HepG2 (cell line): ENCODE results near the gene BCAS3. TPM values are rescaled to one million over a fixed set of nuclear protein-coding genes. Genes with fewer than 3 reads are reported as not detected.

Experiments used
- BRD4 ChIP-seq: sonication (generic); formaldehyde crosslinking; IDR thresholded peaks from 2 replicates; pipeline ENCODE4 v1.4.0; 2020; ENCODE audit warnings: missing genetic modification reagents
- DR1 ChIP-seq: sonication (generic); formaldehyde crosslinking; IDR thresholded peaks from 2 replicates; pipeline ENCODE4 v1.8.0; 2021; ENCODE audit warnings: mild to moderate bottlenecking, missing genetic modification reagents, inconsistent platforms
- FOSL2 ChIP-seq: sonication (generic); formaldehyde crosslinking; IDR thresholded peaks from 2 replicates; pipeline ENCODE4 v1.4.0; 2020; ENCODE audit warnings: missing genetic modification reagents
- HNRNPL ChIP-seq: fragments of 200-400 bp; formaldehyde crosslinking; IDR thresholded peaks from 2 replicates; pipeline ENCODE4 v1.6.1; 2017; ENCODE audit warnings: mild to moderate bottlenecking, low read depth, low read length
- NCOA1 ChIP-seq: sonication (generic); formaldehyde crosslinking; IDR thresholded peaks from 2 replicates; pipeline ENCODE4 v1.9.0; 2021; ENCODE audit warnings: missing genetic modification reagents
- NFE2 ChIP-seq: sonication (generic); formaldehyde crosslinking; IDR thresholded peaks from 2 replicates; pipeline ENCODE4 v1.4.0; 2020; ENCODE audit warnings: missing genetic modification reagents
- PHF20 ChIP-seq: sonication (generic); formaldehyde crosslinking; IDR thresholded peaks from 2 replicates; pipeline ENCODE4 v1.5.0; 2020; ENCODE audit warnings: mild to moderate bottlenecking, missing genetic modification reagents
- RBM39 ChIP-seq: fragments of 200-400 bp; formaldehyde crosslinking; IDR thresholded peaks from one replicate; pipeline ENCODE4 v1.6.1; 2018; ENCODE audit warnings: antibody characterized with exemption, mild to moderate bottlenecking, low read depth, low read length; ENCODE audit not compliant: poor library complexity, severe bottlenecking
- REL ChIP-seq: sonication (generic); formaldehyde crosslinking; conservative IDR thresholded peaks from 2 replicates; pipeline ENCODE4 v1.8.0; 2022; ENCODE audit warnings: mild to moderate bottlenecking, missing genetic modification reagents, moderate library complexity
- SIX1 ChIP-seq: sonication (generic); formaldehyde crosslinking; IDR thresholded peaks from 2 replicates; pipeline ENCODE4 v1.4.0; 2020; ENCODE audit warnings: missing genetic modification reagents, borderline replicate concordance
- SP140L ChIP-seq: sonication (generic); formaldehyde crosslinking; IDR thresholded peaks from 2 replicates; pipeline ENCODE4 v1.4.0; 2020; ENCODE audit warnings: missing genetic modification reagents, borderline replicate concordance
- SYNCRIP ChIP-seq: fragments of 200-400 bp; formaldehyde crosslinking; IDR thresholded peaks from 2 replicates; pipeline ENCODE4 v1.6.1; 2018; ENCODE audit warnings: mild to moderate bottlenecking, low read depth, low read length; ENCODE audit not compliant: insufficient read depth
- TBP ChIP-seq: sonication (generic); formaldehyde crosslinking; IDR thresholded peaks from 2 replicates; pipeline ENCODE4 v1.5.0; 2020; ENCODE audit warnings: missing genetic modification reagents
- ZMYM4 ChIP-seq: sonication (generic); formaldehyde crosslinking; IDR thresholded peaks from 2 replicates; pipeline ENCODE4 v1.8.1; 2023; ENCODE audit warnings: mild to moderate bottlenecking, missing genetic modification reagents
- ZNF138 ChIP-seq: sonication (generic); formaldehyde crosslinking; IDR thresholded peaks from 2 replicates; pipeline ENCODE4 v1.5.0; 2020; ENCODE audit warnings: mild to moderate bottlenecking, low read depth, missing genetic modification reagents
- ZNF225 ChIP-seq: sonication (generic); formaldehyde crosslinking; IDR thresholded peaks from 2 replicates; pipeline ENCODE4 v1.4.0; 2020; ENCODE audit warnings: mild to moderate bottlenecking, missing genetic modification reagents
- ZNF605 ChIP-seq: sonication (generic); formaldehyde crosslinking; IDR thresholded peaks from 2 replicates; pipeline ENCODE4 v1.8.0; 2022; ENCODE audit warnings: mild to moderate bottlenecking, missing genetic modification reagents
- ZNF776 ChIP-seq: sonication (generic); formaldehyde crosslinking; IDR thresholded peaks from 2 replicates; pipeline ENCODE4 v1.4.0; 2020; ENCODE audit warnings: mild to moderate bottlenecking, missing genetic modification reagents
- ZNF878 ChIP-seq: sonication (generic); formaldehyde crosslinking; IDR thresholded peaks from 2 replicates; pipeline ENCODE4 v1.8.1; 2023; ENCODE audit warnings: mild to moderate bottlenecking, missing genetic modification reagents, moderate library complexity
- polyA plus RNA-seq, 8 experiments: library from polyadenylated mRNA; depleted of rRNA in 3 of 8; stranded (reverse) in 7 of 8; unstranded in 1 of 8; fragments of >200 nt; fragmentation: Illumina TruSeq in 4 of 8; extraction: Trizol in 4 of 8; gene quantifications; 2 replicates each; pipeline versions ENCODE4 v1.2.1 to v1.2.3, GENCODE V29; 2011 to 2016; ENCODE audit warnings: low read depth in 4 of 8, missing spikeins in 1 of 8, mixed read lengths in 1 of 8; ENCODE audit not compliant: insufficient read depth in 1 of 8
- total RNA-seq, 5 experiments: library from RNA; depleted of rRNA; stranded (reverse); fragments of >200 nt; fragmentation: Illumina TruSeq; extraction: Trizol; gene quantifications; 2 replicates each; pipeline ENCODE4 v1.2.3, GENCODE V29; 2016; ENCODE audit warnings: low read depth in 1 of 5
- TF ChIP-seq, protein P1 (sequence below): IDR thresholded peaks from 2 replicates; pipeline ENCODE4 v1.6.1; 2016; ENCODE audit warnings: missing compliant biosample characterization, missing genetic modification reagents, borderline replicate concordance
- TF ChIP-seq, protein P2 (sequence below): sonication (generic); formaldehyde crosslinking; IDR thresholded peaks from 2 replicates; pipeline ENCODE4 v1.5.0; 2020; ENCODE audit warnings: missing genetic modification reagents, mild to moderate bottlenecking, borderline replicate concordance
- TF ChIP-seq, protein P3 (sequence below): sonication (generic); formaldehyde crosslinking; IDR thresholded peaks from 2 replicates; pipeline ENCODE4 v1.5.0; 2020; ENCODE audit warnings: missing genetic modification reagents
- TF ChIP-seq, protein P4 (sequence below): sonication (generic); formaldehyde crosslinking; IDR thresholded peaks from 2 replicates; pipeline ENCODE4 v1.4.0; 2020; ENCODE audit warnings: mild to moderate bottlenecking, missing genetic modification reagents, borderline replicate concordance

The BCAS3 gene
- total and polyA plus RNA-seq, 2 of the 13 experiments (the other 11 are each of a cell fraction or from before 2014, with no cell fraction given), result 10.7 to 11.2 TPM

DNA sequence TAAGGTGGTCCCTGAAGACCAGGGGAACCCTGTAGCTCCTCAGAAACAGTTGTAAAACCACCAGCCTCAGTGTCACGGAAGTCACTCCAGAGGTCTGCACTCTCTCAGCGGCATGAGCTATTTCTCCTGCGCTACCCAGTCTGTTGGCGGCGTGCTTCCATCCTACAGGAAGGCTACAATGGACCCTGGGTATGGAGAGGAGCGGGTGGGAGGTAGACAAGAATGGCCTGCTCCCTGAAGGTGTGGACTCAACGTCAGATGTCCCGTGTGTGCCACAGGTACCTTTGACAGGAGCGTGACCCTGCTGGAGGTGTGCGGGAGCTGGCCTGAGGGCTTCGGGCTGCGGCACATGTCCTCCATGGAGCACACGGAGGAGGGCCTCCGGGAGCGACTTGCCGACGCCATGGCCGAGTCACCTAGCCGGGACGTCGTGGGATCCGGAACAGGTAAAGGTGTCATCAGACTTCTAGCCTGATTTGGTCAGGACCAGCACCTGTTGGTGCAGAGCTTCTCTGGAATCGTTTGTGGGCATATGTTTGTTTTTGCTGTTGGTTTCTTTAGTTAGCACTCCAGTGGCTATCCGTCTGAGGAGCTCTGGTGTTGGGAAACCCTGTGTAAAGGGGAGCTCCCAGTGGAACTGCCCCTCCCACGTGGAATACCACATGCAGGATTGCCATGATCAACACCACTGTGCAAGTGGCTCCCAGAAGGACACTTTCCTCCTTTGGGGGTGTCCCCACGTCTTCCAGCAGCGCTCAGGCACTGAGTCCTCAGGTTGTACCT lies 690.6 kb downstream of the BCAS3 start (continued):
- TF ChIP-seq, protein P1, sequence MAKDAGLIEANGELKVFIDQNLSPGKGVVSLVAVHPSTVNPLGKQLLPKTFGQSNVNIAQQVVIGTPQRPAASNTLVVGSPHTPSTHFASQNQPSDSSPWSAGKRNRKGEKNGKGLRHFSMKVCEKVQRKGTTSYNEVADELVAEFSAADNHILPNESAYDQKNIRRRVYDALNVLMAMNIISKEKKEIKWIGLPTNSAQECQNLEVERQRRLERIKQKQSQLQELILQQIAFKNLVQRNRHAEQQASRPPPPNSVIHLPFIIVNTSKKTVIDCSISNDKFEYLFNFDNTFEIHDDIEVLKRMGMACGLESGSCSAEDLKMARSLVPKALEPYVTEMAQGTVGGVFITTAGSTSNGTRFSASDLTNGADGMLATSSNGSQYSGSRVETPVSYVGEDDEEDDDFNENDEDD (CRISPR knock-in tag), result no peak
- TF ChIP-seq ZMYM4 (peak; percentile 24; the same call in 1 of the 2 replicates), SP140L (no peak), SIX1 (no peak), ZNF605 (CRISPR knock-in tag) (0 out of 2 replicates have a peak, but pooled peaks have one; percentile 27), FOSL2 (no peak), BRD4 (CRISPR knock-in tag) (peak; percentile 25; the same call in 1 of the 2 replicates), ZNF776 (no peak), ZNF225 (CRISPR knock-in tag) (no peak), REL (no peak), HNRNPL (no peak), DR1 (0 out of 2 replicates have a peak, but pooled peaks have one; percentile 25), NFE2 (no peak), ZNF878 (no peak), RBM39 (peak; percentile 35), NCOA1 (CRISPR knock-in tag) (no peak), SYNCRIP (no peak), ZNF138 (CRISPR knock-in tag) (no peak), PHF20 (no peak), TBP (CRISPR knock-in tag) (no peak)
- TF ChIP-seq, protein P2, sequence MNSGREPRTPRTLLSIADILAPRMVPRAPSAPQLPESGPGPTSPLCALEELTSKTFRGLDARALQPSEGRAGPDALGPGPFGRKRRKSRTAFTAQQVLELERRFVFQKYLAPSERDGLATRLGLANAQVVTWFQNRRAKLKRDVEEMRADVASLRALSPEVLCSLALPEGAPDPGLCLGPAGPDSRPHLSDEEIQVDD (CRISPR knock-in tag), result no peak
- TF ChIP-seq, protein P3, sequence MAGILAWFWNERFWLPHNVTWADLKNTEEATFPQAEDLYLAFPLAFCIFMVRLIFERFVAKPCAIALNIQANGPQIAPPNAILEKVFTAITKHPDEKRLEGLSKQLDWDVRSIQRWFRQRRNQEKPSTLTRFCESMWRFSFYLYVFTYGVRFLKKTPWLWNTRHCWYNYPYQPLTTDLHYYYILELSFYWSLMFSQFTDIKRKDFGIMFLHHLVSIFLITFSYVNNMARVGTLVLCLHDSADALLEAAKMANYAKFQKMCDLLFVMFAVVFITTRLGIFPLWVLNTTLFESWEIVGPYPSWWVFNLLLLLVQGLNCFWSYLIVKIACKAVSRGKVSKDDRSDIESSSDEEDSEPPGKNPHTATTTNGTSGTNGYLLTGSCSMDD, result no peak
- TF ChIP-seq, protein P4, sequence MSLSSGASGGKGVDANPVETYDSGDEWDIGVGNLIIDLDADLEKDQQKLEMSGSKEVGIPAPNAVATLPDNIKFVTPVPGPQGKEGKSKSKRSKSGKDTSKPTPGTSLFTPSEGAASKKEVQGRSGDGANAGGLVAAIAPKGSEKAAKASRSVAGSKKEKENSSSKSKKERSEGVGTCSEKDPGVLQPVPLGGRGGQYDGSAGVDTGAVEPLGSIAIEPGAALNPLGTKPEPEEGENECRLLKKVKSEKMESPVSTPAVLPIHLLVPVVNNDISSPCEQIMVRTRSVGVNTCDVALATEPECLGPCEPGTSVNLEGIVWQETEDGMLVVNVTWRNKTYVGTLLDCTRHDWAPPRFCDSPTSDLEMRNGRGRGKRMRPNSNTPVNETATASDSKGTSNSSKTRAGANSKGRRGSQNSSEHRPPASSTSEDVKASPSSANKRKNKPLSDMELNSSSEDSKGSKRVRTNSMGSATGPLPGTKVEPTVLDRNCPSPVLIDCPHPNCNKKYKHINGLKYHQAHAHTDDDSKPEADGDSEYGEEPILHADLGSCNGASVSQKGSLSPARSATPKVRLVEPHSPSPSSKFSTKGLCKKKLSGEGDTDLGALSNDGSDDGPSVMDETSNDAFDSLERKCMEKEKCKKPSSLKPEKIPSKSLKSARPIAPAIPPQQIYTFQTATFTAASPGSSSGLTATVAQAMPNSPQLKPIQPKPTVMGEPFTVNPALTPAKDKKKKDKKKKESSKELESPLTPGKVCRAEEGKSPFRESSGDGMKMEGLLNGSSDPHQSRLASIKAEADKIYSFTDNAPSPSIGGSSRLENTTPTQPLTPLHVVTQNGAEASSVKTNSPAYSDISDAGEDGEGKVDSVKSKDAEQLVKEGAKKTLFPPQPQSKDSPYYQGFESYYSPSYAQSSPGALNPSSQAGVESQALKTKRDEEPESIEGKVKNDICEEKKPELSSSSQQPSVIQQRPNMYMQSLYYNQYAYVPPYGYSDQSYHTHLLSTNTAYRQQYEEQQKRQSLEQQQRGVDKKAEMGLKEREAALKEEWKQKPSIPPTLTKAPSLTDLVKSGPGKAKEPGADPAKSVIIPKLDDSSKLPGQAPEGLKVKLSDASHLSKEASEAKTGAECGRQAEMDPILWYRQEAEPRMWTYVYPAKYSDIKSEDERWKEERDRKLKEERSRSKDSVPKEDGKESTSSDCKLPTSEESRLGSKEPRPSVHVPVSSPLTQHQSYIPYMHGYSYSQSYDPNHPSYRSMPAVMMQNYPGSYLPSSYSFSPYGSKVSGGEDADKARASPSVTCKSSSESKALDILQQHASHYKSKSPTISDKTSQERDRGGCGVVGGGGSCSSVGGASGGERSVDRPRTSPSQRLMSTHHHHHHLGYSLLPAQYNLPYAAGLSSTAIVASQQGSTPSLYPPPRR (CRISPR knock-in tag), result no peak
